Measurements from ENCODE around the gene RAPGEF5. TPM values are rescaled to one million over a fixed set of nuclear protein-coding genes. Genes with fewer than 3 reads are reported as not detected.

Gene RAPGEF5
- total RNA-seq, 3 donors from 2014 or later: 18.7 to 78.0 (median 41.9) TPM

DNA sequence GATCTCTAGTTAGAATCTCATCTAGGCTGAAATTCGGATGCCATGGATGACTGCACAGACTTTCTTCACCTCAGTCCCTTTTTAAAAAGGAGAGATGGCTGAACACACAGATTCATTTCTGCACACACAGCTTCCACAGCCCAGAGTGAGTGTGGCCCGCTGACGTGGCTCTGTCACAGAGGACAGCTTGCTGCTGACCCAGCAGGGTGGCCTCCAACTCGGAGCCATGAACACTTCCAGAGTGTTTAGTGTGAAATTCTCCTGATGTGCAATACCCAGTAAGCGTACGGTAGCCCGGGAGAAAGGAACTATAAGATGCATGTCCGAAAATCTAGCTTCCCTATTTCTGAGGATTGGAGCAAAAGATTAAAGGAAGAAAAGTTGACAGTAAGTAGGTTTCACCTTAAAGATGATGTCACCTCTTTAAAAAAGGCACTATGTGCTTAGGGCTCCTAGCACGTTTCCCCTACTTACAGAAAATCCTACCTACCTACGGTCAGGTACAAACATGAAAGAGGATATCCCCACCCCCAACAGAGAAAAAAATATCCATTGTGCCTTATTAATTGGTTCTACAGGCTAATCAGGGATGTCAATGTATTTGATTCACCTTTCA, 162.2 kb downstream of the RAPGEF5 start:
- H3K27me3 ChIP-seq: no peaks in the 10 kb centered on the region
- DNase-seq (ENCODE audit: low spot score in 2 of 2): no peak
- H3K4me1 ChIP-seq: no peaks in the 10 kb centered on the region
- no peaks in the 10 kb centered on the region for H3K9me3 ChIP-seq
- intact Hi-C loops (cut with DNase I; ENCODE audit: low total_unique reads): no loop called here
- H3K4me3 ChIP-seq: no peak overlapping the region
- no peak overlapping the region for H3K27ac ChIP-seq
- no peak for TF ChIP-seq POLR2A (IDR thresholded peaks at IDR 0.05)
- no peak for TF ChIP-seq POLR2AphosphoS5 (IDR thresholded peaks at IDR 0.05)
- H3K36me3 ChIP-seq: no peaks in the 10 kb centered on the region

DNA sequence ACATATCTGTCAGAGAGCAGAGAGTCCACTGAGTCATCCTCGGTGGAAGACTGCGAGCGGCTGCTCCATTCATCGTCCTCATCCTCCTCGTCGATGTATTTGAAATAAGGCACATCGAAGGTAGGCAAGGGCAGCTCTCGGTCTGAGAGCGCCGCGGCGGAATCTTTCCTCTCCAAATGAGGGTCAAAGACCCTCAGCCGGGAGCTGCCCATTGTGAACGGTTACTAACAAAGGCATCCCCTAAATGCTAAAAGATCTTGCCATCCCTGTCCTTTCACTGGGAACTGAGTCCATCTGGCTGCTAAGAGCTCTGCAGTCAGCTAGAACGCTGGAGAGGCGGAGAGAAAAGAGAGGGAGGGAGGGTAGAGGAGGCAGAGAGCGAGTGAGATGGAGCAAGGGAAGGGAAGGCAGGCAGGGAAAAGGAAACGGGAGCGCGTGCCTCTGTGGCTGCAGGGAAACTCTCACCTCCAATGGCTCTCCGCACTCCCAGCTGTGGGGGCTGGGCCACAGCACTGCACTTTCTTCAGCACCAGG, 163.4 kb downstream of the RAPGEF5 start:
- no peak for TF ChIP-seq POLR2A (IDR thresholded peaks at IDR 0.05)
- TF ChIP-seq POLR2AphosphoS5 (IDR thresholded peaks at IDR 0.05): no peak
- TF ChIP-seq, protein P1, sequence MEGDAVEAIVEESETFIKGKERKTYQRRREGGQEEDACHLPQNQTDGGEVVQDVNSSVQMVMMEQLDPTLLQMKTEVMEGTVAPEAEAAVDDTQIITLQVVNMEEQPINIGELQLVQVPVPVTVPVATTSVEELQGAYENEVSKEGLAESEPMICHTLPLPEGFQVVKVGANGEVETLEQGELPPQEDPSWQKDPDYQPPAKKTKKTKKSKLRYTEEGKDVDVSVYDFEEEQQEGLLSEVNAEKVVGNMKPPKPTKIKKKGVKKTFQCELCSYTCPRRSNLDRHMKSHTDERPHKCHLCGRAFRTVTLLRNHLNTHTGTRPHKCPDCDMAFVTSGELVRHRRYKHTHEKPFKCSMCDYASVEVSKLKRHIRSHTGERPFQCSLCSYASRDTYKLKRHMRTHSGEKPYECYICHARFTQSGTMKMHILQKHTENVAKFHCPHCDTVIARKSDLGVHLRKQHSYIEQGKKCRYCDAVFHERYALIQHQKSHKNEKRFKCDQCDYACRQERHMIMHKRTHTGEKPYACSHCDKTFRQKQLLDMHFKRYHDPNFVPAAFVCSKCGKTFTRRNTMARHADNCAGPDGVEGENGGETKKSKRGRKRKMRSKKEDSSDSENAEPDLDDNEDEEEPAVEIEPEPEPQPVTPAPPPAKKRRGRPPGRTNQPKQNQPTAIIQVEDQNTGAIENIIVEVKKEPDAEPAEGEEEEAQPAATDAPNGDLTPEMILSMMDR (IDR thresholded peaks at IDR 0.05): no peak
- no peaks in the 10 kb centered on the region for H3K9me3 ChIP-seq
- no peak overlapping the region for H3K27ac ChIP-seq
- H3K4me1 ChIP-seq: no peaks in the 10 kb centered on the region
- peak overlapping the region in 1 of 3 donors; percentile 18 for H3K4me3 ChIP-seq
- intact Hi-C loops (cut with DNase I; ENCODE audit: low total_unique reads): no loop called here
- no peak for DNase-seq (ENCODE audit: low spot score in 2 of 2)
- H3K27me3 ChIP-seq: no peaks in the 10 kb centered on the region
- no peaks in the 10 kb centered on the region for H3K36me3 ChIP-seq

DNA sequence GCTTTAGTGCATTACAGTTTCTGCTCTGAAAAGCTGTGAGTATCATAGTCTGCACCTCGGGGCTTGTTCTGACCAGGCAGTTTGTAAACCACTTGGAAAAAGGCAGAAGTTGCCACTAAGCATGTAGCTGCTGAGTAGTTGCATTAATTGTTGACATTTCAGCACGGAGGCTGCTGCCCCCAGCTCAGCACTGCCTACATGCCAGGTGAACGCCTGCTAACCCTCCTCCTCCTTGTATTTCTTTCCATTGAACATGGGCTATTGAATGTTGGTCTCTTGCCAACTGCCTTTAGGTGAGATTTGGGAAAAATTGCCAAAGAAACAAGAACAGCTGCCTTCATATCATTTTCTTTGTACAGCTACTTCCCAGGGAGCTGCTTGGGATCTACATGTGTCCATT, 164.2 kb downstream of the RAPGEF5 start:
- H3K4me3 ChIP-seq: no peak overlapping the region
- TF ChIP-seq POLR2A (IDR thresholded peaks at IDR 0.05) (no peak), POLR2AphosphoS5 (IDR thresholded peaks at IDR 0.05) (no peak)
- TF ChIP-seq, protein P1 (IDR thresholded peaks at IDR 0.05): no peak
- no peak for DNase-seq (ENCODE audit: low spot score in 2 of 2)
- H3K27ac ChIP-seq: no peak overlapping the region
- H3K4me1 ChIP-seq: no peaks in the 10 kb centered on the region
- H3K27me3 ChIP-seq: no peaks in the 10 kb centered on the region
- no peaks in the 10 kb centered on the region for H3K36me3 ChIP-seq
- intact Hi-C loops (cut with DNase I; ENCODE audit: low total_unique reads): no loop called here
- no peaks in the 10 kb centered on the region for H3K9me3 ChIP-seq

DNA sequence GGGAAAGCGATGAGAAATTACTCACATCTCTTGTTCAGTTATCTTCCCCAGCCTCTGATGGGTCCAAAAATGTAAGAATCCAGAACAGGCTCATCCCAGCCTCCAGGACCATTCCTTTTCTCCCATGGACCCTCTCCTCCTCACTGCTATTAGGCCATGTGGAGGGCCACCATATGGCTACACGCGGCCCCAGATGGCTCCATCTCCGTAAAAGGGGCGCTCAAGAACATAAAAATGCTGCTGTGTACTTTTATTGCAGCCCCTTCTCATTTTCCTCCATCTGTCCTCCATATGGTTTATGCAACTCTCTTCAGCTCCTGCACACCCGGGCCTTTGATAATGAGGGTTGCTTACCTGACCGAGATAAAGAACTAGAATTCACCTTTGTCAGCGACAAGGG, 166.2 kb downstream of the RAPGEF5 start:
- TF ChIP-seq POLR2AphosphoS5 (IDR thresholded peaks at IDR 0.05) (no peak), POLR2A (IDR thresholded peaks at IDR 0.05) (no peak)
- TF ChIP-seq, protein P1 (IDR thresholded peaks at IDR 0.05): no peak
- no peak overlapping the region for H3K4me3 ChIP-seq
- DNase-seq (ENCODE audit: low spot score in 2 of 2): no peak
- no peaks in the 10 kb centered on the region for H3K36me3 ChIP-seq
- H3K27ac ChIP-seq: no peak overlapping the region
- intact Hi-C loops (cut with DNase I; ENCODE audit: low total_unique reads): no loop called here
- H3K9me3 ChIP-seq: no peaks in the 10 kb centered on the region
- H3K4me1 ChIP-seq: no peaks in the 10 kb centered on the region
- H3K27me3 ChIP-seq: no peaks in the 10 kb centered on the region

DNA sequence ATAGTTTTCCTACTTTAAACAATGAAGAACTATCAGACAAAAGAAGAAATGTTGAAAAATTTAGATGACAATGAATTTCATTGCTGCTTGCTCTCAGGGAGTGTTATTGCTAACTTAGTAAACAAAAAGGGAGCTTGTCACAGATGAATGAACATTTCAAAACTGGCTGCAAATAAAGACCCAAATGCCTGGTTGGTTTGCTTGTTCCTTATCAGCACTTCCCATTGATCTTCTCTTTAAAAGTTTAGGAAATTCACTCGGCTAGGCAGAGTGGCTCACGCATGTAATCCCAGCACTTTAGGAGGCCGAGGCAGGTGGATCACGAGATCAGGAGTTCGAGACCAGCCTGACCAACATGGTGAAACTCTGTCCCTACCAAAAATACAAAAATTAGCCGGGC, 167.2 kb downstream of the RAPGEF5 start:
- intact Hi-C loops (cut with DNase I; ENCODE audit: low total_unique reads): no loop called here
- H3K9me3 ChIP-seq: no peaks in the 10 kb centered on the region
- H3K27me3 ChIP-seq: no peaks in the 10 kb centered on the region
- no peak for DNase-seq (ENCODE audit: low spot score in 2 of 2)
- no peak for TF ChIP-seq POLR2AphosphoS5 (IDR thresholded peaks at IDR 0.05)
- TF ChIP-seq, protein P1 (IDR thresholded peaks at IDR 0.05): no peak
- no peak for TF ChIP-seq POLR2A (IDR thresholded peaks at IDR 0.05)
- no peaks in the 10 kb centered on the region for H3K36me3 ChIP-seq
- no peak overlapping the region for H3K4me3 ChIP-seq
- H3K27ac ChIP-seq: no peak overlapping the region
- H3K4me1 ChIP-seq: no peaks in the 10 kb centered on the region
